ENCODE data around the gene SLC15A4.

DNA sequence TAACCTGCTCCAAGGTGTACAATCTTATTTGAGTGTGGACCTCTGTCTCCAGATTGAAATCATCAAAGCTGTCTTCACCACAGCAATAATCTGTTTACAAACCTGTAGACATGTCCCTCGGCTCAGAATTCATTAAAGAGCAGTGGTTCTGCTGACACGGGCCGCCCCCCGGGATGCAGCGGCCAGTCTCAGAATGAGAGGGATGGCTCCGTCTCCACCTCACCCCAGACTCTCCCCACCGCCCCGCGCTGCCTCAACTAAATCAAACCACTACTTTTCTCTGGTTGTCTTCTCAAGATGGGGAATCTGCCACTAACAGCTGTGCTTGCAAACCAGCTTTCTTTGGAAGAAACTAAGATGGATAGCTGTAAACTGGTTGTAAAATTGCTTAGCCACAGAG, 56.2 kb downstream of the SLC15A4 start:
- TF ChIP-seq, protein P1, sequence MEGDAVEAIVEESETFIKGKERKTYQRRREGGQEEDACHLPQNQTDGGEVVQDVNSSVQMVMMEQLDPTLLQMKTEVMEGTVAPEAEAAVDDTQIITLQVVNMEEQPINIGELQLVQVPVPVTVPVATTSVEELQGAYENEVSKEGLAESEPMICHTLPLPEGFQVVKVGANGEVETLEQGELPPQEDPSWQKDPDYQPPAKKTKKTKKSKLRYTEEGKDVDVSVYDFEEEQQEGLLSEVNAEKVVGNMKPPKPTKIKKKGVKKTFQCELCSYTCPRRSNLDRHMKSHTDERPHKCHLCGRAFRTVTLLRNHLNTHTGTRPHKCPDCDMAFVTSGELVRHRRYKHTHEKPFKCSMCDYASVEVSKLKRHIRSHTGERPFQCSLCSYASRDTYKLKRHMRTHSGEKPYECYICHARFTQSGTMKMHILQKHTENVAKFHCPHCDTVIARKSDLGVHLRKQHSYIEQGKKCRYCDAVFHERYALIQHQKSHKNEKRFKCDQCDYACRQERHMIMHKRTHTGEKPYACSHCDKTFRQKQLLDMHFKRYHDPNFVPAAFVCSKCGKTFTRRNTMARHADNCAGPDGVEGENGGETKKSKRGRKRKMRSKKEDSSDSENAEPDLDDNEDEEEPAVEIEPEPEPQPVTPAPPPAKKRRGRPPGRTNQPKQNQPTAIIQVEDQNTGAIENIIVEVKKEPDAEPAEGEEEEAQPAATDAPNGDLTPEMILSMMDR (IDR thresholded peaks at IDR 0.05; ENCODE audit: insufficient read depth, low read depth, low read length), result no peak
- TF ChIP-seq EZH2 (IDR thresholded peaks at IDR 0.05; ENCODE audit: insufficient read depth, low read length), result no peak

Data from astrocyte (in vitro differentiated cells and primary cell).